Measurements from ENCODE around the gene TUBD1. TPM values are rescaled to one million over a fixed set of nuclear protein-coding genes. Genes with fewer than 3 reads are reported as not detected.

Gene TUBD1
- total RNA-seq, 1 donor = 6.5 TPM

GRCh38 chr17:59872351-59872750 is 20.4 kb downstream of the TUBD1 start:
- H3K4me3 ChIP-seq (ENCODE audit: low read depth, low read length) = no peak overlapping the region
- TF ChIP-seq, protein P1, sequence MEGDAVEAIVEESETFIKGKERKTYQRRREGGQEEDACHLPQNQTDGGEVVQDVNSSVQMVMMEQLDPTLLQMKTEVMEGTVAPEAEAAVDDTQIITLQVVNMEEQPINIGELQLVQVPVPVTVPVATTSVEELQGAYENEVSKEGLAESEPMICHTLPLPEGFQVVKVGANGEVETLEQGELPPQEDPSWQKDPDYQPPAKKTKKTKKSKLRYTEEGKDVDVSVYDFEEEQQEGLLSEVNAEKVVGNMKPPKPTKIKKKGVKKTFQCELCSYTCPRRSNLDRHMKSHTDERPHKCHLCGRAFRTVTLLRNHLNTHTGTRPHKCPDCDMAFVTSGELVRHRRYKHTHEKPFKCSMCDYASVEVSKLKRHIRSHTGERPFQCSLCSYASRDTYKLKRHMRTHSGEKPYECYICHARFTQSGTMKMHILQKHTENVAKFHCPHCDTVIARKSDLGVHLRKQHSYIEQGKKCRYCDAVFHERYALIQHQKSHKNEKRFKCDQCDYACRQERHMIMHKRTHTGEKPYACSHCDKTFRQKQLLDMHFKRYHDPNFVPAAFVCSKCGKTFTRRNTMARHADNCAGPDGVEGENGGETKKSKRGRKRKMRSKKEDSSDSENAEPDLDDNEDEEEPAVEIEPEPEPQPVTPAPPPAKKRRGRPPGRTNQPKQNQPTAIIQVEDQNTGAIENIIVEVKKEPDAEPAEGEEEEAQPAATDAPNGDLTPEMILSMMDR (IDR thresholded peaks at IDR 0.05; ENCODE audit: insufficient read depth, low read depth, low read length) = no peak
- DNase-seq (ENCODE audit: low read depth) = no peak

DNA sequence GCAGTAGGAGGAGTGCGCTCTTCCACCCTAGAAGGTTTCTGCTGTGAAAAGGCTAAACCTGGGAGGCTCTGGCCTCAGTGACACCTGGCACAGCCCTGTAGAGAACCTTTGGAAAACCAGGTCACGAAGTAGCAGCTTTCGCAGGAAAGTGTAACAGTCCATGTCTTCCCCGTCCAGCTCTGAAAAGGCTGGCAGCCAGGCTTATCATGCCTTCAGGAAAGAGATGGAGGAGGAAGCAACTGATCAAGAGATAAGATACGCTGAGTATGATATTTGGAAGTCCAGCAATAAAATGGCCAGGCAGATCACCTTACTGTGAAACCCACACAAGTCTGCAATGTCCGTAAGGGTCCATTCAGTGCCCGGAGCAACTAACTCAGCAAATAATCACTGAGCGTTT is 22.3 kb downstream of the TUBD1 start:
- no peak overlapping the region for H3K4me3 ChIP-seq (ENCODE audit: low read depth, low read length)
- TF ChIP-seq, protein P1 (IDR thresholded peaks at IDR 0.05; ENCODE audit: insufficient read depth, low read depth, low read length) = no peak
- DNase-seq (ENCODE audit: low read depth) = no peak

GRCh38 chr17:59869941-59870218 is 22.9 kb downstream of the TUBD1 start:
- TF ChIP-seq, protein P1 (IDR thresholded peaks at IDR 0.05; ENCODE audit: insufficient read depth, low read depth, low read length) = no peak
- H3K4me3 ChIP-seq (ENCODE audit: low read depth, low read length) = no peak overlapping the region
- DNase-seq (ENCODE audit: low read depth) = no peak

DNA sequence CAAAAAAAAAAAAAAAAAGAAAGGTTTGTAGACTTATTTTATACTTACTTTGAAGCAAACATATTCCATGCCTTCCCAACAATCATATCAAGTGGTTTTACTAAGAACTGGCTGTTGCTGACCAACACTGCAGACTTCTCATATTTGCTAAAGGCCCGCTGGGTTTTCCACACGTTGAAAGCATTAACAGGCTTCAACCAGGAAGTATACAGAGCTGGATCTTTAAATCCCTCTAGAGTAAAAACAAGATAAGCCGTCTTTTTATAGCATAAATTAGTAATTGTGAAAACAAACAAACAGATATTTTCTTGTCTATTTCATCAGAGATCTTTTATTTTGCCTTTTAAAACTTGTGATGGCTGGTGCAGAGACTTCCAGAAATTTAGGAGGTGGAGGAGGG is 29.1 kb downstream of the TUBD1 start:
- TF ChIP-seq, protein P1 (IDR thresholded peaks at IDR 0.05; ENCODE audit: insufficient read depth, low read depth, low read length) = no peak
- peak; percentile 58 for DNase-seq (ENCODE audit: low read depth)
- H3K4me3 ChIP-seq (ENCODE audit: low read depth, low read length) = no peak overlapping the region

GRCh38 chr17:59859444-59860025 is 33.2 kb downstream of the TUBD1 start:
- TF ChIP-seq, protein P1 (IDR thresholded peaks at IDR 0.05; ENCODE audit: insufficient read depth, low read depth, low read length) = peak; percentile 65
- DNase-seq (ENCODE audit: low read depth) = peak; percentile 80
- no peak overlapping the region for H3K4me3 ChIP-seq (ENCODE audit: low read depth, low read length)

DNA sequence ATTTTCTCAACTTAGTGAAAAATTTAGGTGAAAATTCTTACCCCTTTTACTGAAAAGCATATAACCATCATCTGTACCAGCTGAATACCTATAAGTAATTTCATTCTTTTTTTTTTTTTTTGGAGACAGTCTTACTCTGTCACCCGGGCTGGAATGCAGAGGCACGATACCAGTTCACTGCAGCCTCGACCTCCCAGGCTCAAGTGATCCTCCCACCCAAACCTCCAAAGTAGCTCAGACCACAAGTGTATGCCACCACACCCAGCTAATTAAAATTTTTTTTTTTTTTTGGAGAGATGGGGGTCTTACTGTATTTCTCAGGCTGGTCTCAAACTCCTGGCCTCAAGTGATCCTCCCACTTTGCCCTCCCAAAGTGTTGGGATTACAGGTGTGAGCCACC is 33.8 kb downstream of the TUBD1 start:
- TF ChIP-seq, protein P1 (IDR thresholded peaks at IDR 0.05; ENCODE audit: insufficient read depth, low read depth, low read length) = no peak
- no peak overlapping the region for H3K4me3 ChIP-seq (ENCODE audit: low read depth, low read length)

GRCh38 chr17:59858167-59858816 is 34.5 kb downstream of the TUBD1 start:
- H3K4me3 ChIP-seq (ENCODE audit: low read depth, low read length) = no peak overlapping the region
- TF ChIP-seq, protein P1 (IDR thresholded peaks at IDR 0.05; ENCODE audit: insufficient read depth, low read depth, low read length) = no peak
- peak; percentile 29 for DNase-seq (ENCODE audit: low read depth)

More for the DNA sequence above, 33.8 kb downstream of the TUBD1 start:
- DNase-seq (ENCODE audit: low read depth) = no peak

All from fibroblast of villous mesenchyme (primary cell).